Neural progenitor cell (in vitro differentiated cells): ENCODE results near the gene LRRC4B. TPM values are rescaled to one million over a fixed set of nuclear protein-coding genes. Genes with fewer than 3 reads are reported as not detected.
"Not testable (repeated sequence)": the region's sequence is repeated elsewhere in the genome, so short reads cannot be mapped to it uniquely, and the experiment has no call there.

ENCODE experiments used
- DNase-seq: peaks from one replicate; pipeline ENCODE4 v3.0.0-alpha.2; 2016; ENCODE audit warnings: low spot score
- H2AFZ ChIP-seq: fragments of 200-600 bp; sonication (generic); replicated peaks from 2 replicates; pipeline ENCODE4 v1.6.1; 2016; ENCODE audit warnings: antibody characterized with exemption
- H3F3A ChIP-seq: fragments of 200-600 bp; sonication (generic); 2 replicates; pipeline ENCODE4 v1.6.1; 2016; ENCODE audit warnings: antibody characterized with exemption, low read depth
- H3K27ac ChIP-seq: fragments of 200-600 bp; sonication (generic); 2 replicates; pipeline ENCODE4 v1.5.1; 2016; ENCODE audit warnings: mild to moderate bottlenecking
- H3K27me3 ChIP-seq: fragments of 200-600 bp; sonication (generic); 2 replicates; pipeline ENCODE4 v1.6.1; 2016; ENCODE audit warnings: mild to moderate bottlenecking, moderate library complexity
- H3K36me3 ChIP-seq: fragments of 200-600 bp; sonication (generic); 2 replicates; pipeline ENCODE4 v1.5.1; 2016
- H3K4me1 ChIP-seq: fragments of 200-600 bp; sonication (generic); 2 replicates; pipeline ENCODE4 v1.6.1; 2016; ENCODE audit warnings: mixed run types
- H3K4me2 ChIP-seq: fragments of 200-600 bp; sonication (generic); 2 replicates; pipeline ENCODE4 v1.6.1; 2016
- H3K4me3 ChIP-seq: fragments of 200-600 bp; sonication (generic); 2 replicates; pipeline ENCODE4 v1.5.1; 2016
- H3K79me2 ChIP-seq: fragments of 200-600 bp; sonication (generic); 2 replicates; pipeline ENCODE4 v1.6.1; 2016; ENCODE audit warnings: low read depth
- H3K9ac ChIP-seq: fragments of 200-600 bp; sonication (generic); 2 replicates; pipeline ENCODE4 v1.6.1; 2016
- H3K9me3 ChIP-seq: fragments of 200-600 bp; sonication (generic); 2 replicates; pipeline ENCODE4 v1.5.1; 2016; ENCODE audit warnings: low read depth
- H4K20me1 ChIP-seq: fragments of 200-600 bp; sonication (generic); 2 replicates; pipeline ENCODE4 v1.6.1; 2016; ENCODE audit warnings: low read depth
- H3K27ac Mint-ChIP-seq: 3 replicates; pipeline ENCODE4 v1.8.0; 2021; ENCODE audit warnings: mixed read lengths
- H3K27me3 Mint-ChIP-seq: 2 replicates; pipeline ENCODE4 v1.8.0; 2022; ENCODE audit warnings: low read depth, mild to moderate bottlenecking, inconsistent platforms, moderate library complexity, mixed read lengths; ENCODE audit not compliant: insufficient read depth
- H3K36me3 Mint-ChIP-seq: 3 replicates; pipeline ENCODE4 v1.8.0; 2021; ENCODE audit warnings: mixed read lengths
- H3K4me1 Mint-ChIP-seq: 3 replicates; pipeline ENCODE4 v1.8.0; 2021; ENCODE audit warnings: mixed read lengths
- H3K4me3 Mint-ChIP-seq: 3 replicates; pipeline ENCODE4 v1.8.0; 2021; ENCODE audit warnings: mild to moderate bottlenecking, moderate library complexity, mixed read lengths
- H3K9me3 Mint-ChIP-seq: 3 replicates; pipeline ENCODE4 v1.8.0; 2020; ENCODE audit warnings: mixed read lengths
- CTCF ChIP-seq: fragments of 200-600 bp; sonication (generic); IDR thresholded peaks from 2 replicates; pipeline ENCODE4 v1.5.1; 2017; ENCODE audit warnings: antibody characterized with exemption, mild to moderate bottlenecking
- EZH2 ChIP-seq: fragments of 200-600 bp; sonication (generic); IDR thresholded peaks from 2 replicates; pipeline ENCODE4 v1.6.1; 2017; ENCODE audit warnings: antibody characterized with exemption, mild to moderate bottlenecking, moderate library complexity
- EZH2phosphoT487 ChIP-seq: fragments of 200-600 bp; sonication (generic); IDR thresholded peaks from 2 replicates; pipeline ENCODE4 v1.6.1; 2017; ENCODE audit warnings: antibody characterized with exemption
- total RNA-seq: library from RNA; depleted of rRNA; stranded (reverse); fragments of >200 nt; gene quantifications from 2 replicates; pipeline ENCODE4 v1.2.3, GENCODE V29; 2015; ENCODE audit warnings: low replicate concordance

Gene LRRC4B
- total RNA-seq, 1 donor from 2014 or later, result 12.0 TPM

GRCh38 chr19:50534478-50534877 lies 33.8 kb downstream of the LRRC4B start:
- H3K4me2 ChIP-seq, result no peak overlapping the region
- peaks cover 6% of the 10 kb centered on the region for H3K4me1 ChIP-seq
- Mint-ChIP-seq H3K9me3 (peaks cover 5% of the 10 kb centered on the region), H3K27me3 (peaks cover 7% of the 10 kb centered on the region), H3K36me3 (peaks cover 40% of the 10 kb centered on the region), H3K4me3 (no peak overlapping the region), H3K4me1 (peaks cover 6% of the 10 kb centered on the region), H3K27ac (no peak overlapping the region)
- no peak overlapping the region for H3K27ac ChIP-seq
- H3K4me3 ChIP-seq, result no peak overlapping the region
- no peaks in the 10 kb centered on the region for H3K27me3 ChIP-seq
- no peaks in the 10 kb centered on the region for H3K9me3 ChIP-seq
- H3K36me3 ChIP-seq, result no peaks in the 10 kb centered on the region
- no peak overlapping the region for H2AFZ ChIP-seq
- no peaks in the 10 kb centered on the region for H3K79me2 ChIP-seq
- H3F3A ChIP-seq, result peaks cover 2% of the 10 kb centered on the region
- DNase-seq, result no peak
- TF ChIP-seq EZH2, result no peak
- no peak for TF ChIP-seq CTCF
- no peak for TF ChIP-seq EZH2phosphoT487
- H4K20me1 ChIP-seq, result peaks cover 9% of the 10 kb centered on the region
- H3K9ac ChIP-seq, result no peak overlapping the region

GRCh38 chr19:50532952-50533351 lies 35.3 kb downstream of the LRRC4B start:
- Histone ChIP-seq H3K4me1 (peaks cover 6% of the 10 kb centered on the region), H3K4me3 (no peak overlapping the region), H4K20me1 (peaks cover 9% of the 10 kb centered on the region), H3K9me3 (no peaks in the 10 kb centered on the region), H3K9ac (no peak overlapping the region), H2AFZ (no peak overlapping the region), H3K27ac (no peak overlapping the region), H3K79me2 (no peaks in the 10 kb centered on the region), H3K27me3 (no peaks in the 10 kb centered on the region), H3K36me3 (no peaks in the 10 kb centered on the region), H3K4me2 (no peak overlapping the region), H3F3A (no peaks in the 10 kb centered on the region)
- H3K4me1 Mint-ChIP-seq, result peaks cover 5% of the 10 kb centered on the region
- no peak overlapping the region for H3K27ac Mint-ChIP-seq
- no peak overlapping the region for H3K4me3 Mint-ChIP-seq
- no peak for TF ChIP-seq EZH2phosphoT487
- no peak for TF ChIP-seq EZH2
- no peak for TF ChIP-seq CTCF
- peaks cover 5% of the 10 kb centered on the region for H3K9me3 Mint-ChIP-seq
- H3K27me3 Mint-ChIP-seq, result peaks cover 9% of the 10 kb centered on the region
- peaks cover 36% of the 10 kb centered on the region for H3K36me3 Mint-ChIP-seq
- DNase-seq, result no peak

GRCh38 chr19:50531171-50531612 lies 37.0 kb downstream of the LRRC4B start:
- no peak overlapping the region for H3K9ac ChIP-seq
- H3K27me3 ChIP-seq, result no peaks in the 10 kb centered on the region
- H3K36me3 Mint-ChIP-seq, result peaks cover 30% of the 10 kb centered on the region
- H3K9me3 Mint-ChIP-seq, result peaks cover 5% of the 10 kb centered on the region
- H3K36me3 ChIP-seq, result no peaks in the 10 kb centered on the region
- H3K4me3 ChIP-seq, result no peak overlapping the region
- H3K4me3 Mint-ChIP-seq, result no peak overlapping the region
- peaks cover 6% of the 10 kb centered on the region for H3K4me1 ChIP-seq
- no peak overlapping the region for H3K27ac Mint-ChIP-seq
- peaks cover 3% of the 10 kb centered on the region for H3F3A ChIP-seq
- H2AFZ ChIP-seq, result no peak overlapping the region
- no peak overlapping the region for H3K4me2 ChIP-seq
- peaks cover 9% of the 10 kb centered on the region for H3K27me3 Mint-ChIP-seq
- H3K27ac ChIP-seq, result no peak overlapping the region
- H3K79me2 ChIP-seq, result no peaks in the 10 kb centered on the region
- no peak for DNase-seq
- TF ChIP-seq EZH2, result no peak
- no peak for TF ChIP-seq EZH2phosphoT487
- TF ChIP-seq CTCF, result no peak
- H3K9me3 ChIP-seq, result no peaks in the 10 kb centered on the region
- peaks cover 2% of the 10 kb centered on the region for H3K4me1 Mint-ChIP-seq
- H4K20me1 ChIP-seq, result peaks cover 2% of the 10 kb centered on the region

- H3K36me3 Mint-ChIP-seq, result peaks cover 23% of the 10 kb centered on the region
- H3K36me3 ChIP-seq, H3K27me3 ChIP-seq, H3K4me3 ChIP-seq, H3K27me3 Mint-ChIP-seq, H3K4me3 Mint-ChIP-seq, H3K4me1 ChIP-seq, H3K27ac Mint-ChIP-seq, H3K9me3 Mint-ChIP-seq, H3K79me2 ChIP-seq, H3K4me2 ChIP-seq, H3K4me1 Mint-ChIP-seq, H3K27ac ChIP-seq, H3K9ac ChIP-seq, H3K9me3 ChIP-seq, H3F3A ChIP-seq, DNase-seq, H4K20me1 ChIP-seq, H2AFZ ChIP-seq: not testable (repeated sequence)
Observed at GRCh38 chr19:50528052-50528451, 40.2 kb downstream of the LRRC4B start.
